ENCODE data around the gene FAM8A1.

- TF ChIP-seq MTF1 (CRISPR knock-in tag; IDR thresholded peaks at IDR 0.05; ENCODE audit: borderline replicate concordance): no peak
- no peak for TF ChIP-seq SIN3A (IDR thresholded peaks at IDR 0.05; ENCODE audit: borderline replicate concordance in 2 of 2, control insufficient read depth in 1 of 2, low read depth in 2 of 2, low read length in 2 of 2)
- TF ChIP-seq MYBL2 (IDR thresholded peaks at IDR 0.05; ENCODE audit: low read depth): no peak
- TF ChIP-seq MYBL2 (CRISPR knock-in tag; IDR thresholded peaks at IDR 0.05; ENCODE audit: borderline replicate concordance): no peak
- TF ChIP-seq BACH1 (tag; IDR thresholded peaks at IDR 0.05): no peak
- TF ChIP-seq ATF7 (IDR thresholded peaks at IDR 0.05): no peak
- TF ChIP-seq PRDM10 (IDR thresholded peaks at IDR 0.05; ENCODE audit: partially characterized antibody): no peak
- TF ChIP-seq RREB1 (CRISPR knock-in tag; IDR thresholded peaks at IDR 0.05): no peak
These were observed 6.9 kb upstream of the FAM8A1 start for GRCh38 chr6:17593246-17593645.

Data from K562 (cell line).